ENCODE results near the gene SLCO4A1.

DNA sequence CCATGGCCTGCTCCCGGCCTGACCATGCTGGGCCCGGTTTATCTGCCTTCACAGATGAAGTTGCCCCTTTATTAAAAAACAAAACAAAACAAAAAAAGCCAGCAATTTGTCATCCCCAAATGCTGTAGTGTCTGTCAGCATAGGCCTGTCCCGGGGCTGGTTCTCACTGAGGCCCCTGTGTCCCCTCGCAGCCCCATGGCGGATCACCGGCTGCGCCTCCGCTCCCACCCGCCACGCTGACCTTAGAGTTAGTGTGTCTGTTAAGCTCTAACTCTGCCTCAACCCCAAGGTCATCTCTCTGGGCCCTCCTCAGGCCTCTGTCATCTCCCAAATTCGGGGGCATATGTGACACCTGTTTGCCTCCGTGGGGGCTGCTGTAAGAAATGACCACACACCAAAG is 11.1 kb downstream of the SLCO4A1 start:
- TF ChIP-seq, protein P1, sequence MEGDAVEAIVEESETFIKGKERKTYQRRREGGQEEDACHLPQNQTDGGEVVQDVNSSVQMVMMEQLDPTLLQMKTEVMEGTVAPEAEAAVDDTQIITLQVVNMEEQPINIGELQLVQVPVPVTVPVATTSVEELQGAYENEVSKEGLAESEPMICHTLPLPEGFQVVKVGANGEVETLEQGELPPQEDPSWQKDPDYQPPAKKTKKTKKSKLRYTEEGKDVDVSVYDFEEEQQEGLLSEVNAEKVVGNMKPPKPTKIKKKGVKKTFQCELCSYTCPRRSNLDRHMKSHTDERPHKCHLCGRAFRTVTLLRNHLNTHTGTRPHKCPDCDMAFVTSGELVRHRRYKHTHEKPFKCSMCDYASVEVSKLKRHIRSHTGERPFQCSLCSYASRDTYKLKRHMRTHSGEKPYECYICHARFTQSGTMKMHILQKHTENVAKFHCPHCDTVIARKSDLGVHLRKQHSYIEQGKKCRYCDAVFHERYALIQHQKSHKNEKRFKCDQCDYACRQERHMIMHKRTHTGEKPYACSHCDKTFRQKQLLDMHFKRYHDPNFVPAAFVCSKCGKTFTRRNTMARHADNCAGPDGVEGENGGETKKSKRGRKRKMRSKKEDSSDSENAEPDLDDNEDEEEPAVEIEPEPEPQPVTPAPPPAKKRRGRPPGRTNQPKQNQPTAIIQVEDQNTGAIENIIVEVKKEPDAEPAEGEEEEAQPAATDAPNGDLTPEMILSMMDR (IDR thresholded peaks at IDR 0.05) = no peak
- TF ChIP-seq POLR2A (IDR thresholded peaks at IDR 0.05) (no peak), EP300 (IDR thresholded peaks at IDR 0.05) (no peak), POLR2AphosphoS5 (IDR thresholded peaks at IDR 0.05) (no peak)

All from sigmoid colon (tissue), 4 donors.